Activated naive CD8-positive, alpha-beta T cell treated with anti-CD3 and anti-CD28 coated beads, Interleukin-2, amount 50 U/mL, for 24 hours (primary cell): ENCODE measurements around the gene PIGQ.
A peak's percentile ranks its signal among the peaks of the same experiment; 100 is the strongest.
"Not testable (repeated sequence)": the region's sequence is repeated elsewhere in the genome, so short reads cannot be mapped to it uniquely, and the experiment has no call there.

Experiments used
- ATAC-seq: fragments of 150-1000 bp; cut with Tn5 transposase; one replicate; pipeline ENCODE4 v1.10.0; 2021
- DNase-seq: peaks from one replicate; pipeline ENCODE4 v3.0.0; 2021
- H3K27ac Mint-ChIP-seq: one replicate; pipeline ENCODE4 v1.8.0; 2021; ENCODE audit warnings: mild to moderate bottlenecking, mixed read lengths
- H3K27me3 Mint-ChIP-seq: one replicate; pipeline ENCODE4 v1.8.0; 2021; ENCODE audit warnings: mixed read lengths
- H3K36me3 Mint-ChIP-seq: one replicate; pipeline ENCODE4 v1.8.0; 2021; ENCODE audit warnings: low read depth, mixed read lengths
- H3K4me1 Mint-ChIP-seq: one replicate; pipeline ENCODE4 v1.8.0; 2021; ENCODE audit warnings: mixed read lengths
- H3K4me3 Mint-ChIP-seq: one replicate; pipeline ENCODE4 v1.8.0; 2021; ENCODE audit warnings: mild to moderate bottlenecking, moderate library complexity, mixed read lengths
- H3K9me3 Mint-ChIP-seq: one replicate; pipeline ENCODE4 v1.8.0; 2021; ENCODE audit warnings: mixed read lengths

Gene PIGQ

GRCh38 chr16:590188-590814, 20.5 kb downstream of the PIGQ start:
- no peak for ATAC-seq
- H3K9me3 Mint-ChIP-seq = no peaks in the 10 kb centered on the region

DNA sequence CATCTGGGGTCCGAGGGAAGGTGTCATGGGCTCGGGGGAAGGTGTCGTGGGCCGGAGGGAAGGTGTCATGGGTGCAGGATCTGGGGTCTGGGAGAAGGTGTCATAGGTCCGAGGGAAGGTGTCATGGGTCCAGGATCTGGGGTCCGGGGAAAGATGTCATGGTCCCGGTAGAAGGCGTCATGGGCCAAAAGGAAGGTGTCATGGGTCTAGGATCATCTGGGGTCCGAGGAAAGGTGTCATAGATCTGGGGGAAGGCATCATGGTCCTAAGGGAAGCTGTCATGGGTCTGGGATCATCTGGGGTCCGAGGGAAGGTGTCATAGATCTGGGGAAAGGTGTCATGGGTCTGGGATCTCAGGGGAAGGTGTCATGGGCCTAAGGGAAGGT, 21.0 kb downstream of the PIGQ start:
- ATAC-seq (no peak), DNase-seq (no peak)
- Mint-ChIP-seq H3K27me3 (no peaks in the 10 kb centered on the region), H3K36me3 (peaks cover 13% of the 10 kb centered on the region), H3K4me3 (peak overlapping the region; percentile 81), H3K9me3 (no peaks in the 10 kb centered on the region), H3K4me1 (peaks cover 23% of the 10 kb centered on the region), H3K27ac (peak overlapping the region; percentile 66)

More at GRCh38 chr16:590188-590814, 20.5 kb downstream of the PIGQ start:
- peak overlapping the region; percentile 66 for H3K27ac Mint-ChIP-seq
- DNase-seq = peak; percentile 29
- peaks cover 23% of the 10 kb centered on the region for H3K4me1 Mint-ChIP-seq
- H3K36me3 Mint-ChIP-seq = peaks cover 13% of the 10 kb centered on the region
- H3K27me3 Mint-ChIP-seq = no peaks in the 10 kb centered on the region
- peak overlapping the region; percentile 81 for H3K4me3 Mint-ChIP-seq

- Mint-ChIP-seq H3K4me3 (peak overlapping the region; percentile 81), H3K27me3 (no peaks in the 10 kb centered on the region), H3K9me3 (no peaks in the 10 kb centered on the region), H3K36me3 (peaks cover 13% of the 10 kb centered on the region), H3K4me1 (peaks cover 23% of the 10 kb centered on the region), H3K27ac (peak overlapping the region; percentile 66)
- DNase-seq = no peak
- no peak for ATAC-seq
These were observed 21.5 kb downstream of the PIGQ start for GRCh38 chr16:591231-591630.

DNA sequence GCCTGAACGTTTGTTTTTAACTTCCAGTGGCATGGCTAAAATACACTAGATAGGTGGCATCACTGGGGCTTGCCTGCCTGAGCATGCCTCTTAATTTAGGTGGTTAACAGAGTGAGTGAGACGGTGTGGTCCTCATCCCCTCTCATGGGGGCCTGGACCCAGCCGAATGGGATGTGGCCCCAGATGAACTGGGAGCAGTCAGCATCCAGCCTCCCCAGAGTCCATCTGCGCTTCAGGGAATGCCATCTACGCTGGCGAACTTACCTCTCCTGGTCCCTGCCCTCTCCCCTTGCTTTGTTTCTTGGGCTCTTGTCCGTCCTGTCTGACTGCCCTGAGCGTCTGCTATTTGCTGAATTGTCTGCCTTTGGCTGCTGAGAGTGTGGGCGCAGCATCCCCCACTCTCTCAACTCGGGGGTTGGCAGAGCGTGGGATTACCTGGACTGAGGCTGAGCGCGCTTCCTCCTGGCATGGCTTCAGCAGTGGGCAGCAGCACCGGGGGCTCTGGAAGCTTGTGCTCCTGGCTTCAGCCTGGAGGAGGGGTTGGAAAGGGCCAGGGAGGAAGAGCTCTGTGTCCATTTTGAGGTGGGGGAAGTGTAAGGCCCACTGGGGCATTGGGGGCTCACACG, 22.2 kb downstream of the PIGQ start:
- ATAC-seq (no peak), DNase-seq (no peak)
- Mint-ChIP-seq H3K4me3 (peak overlapping the region; percentile 26), H3K36me3 (peaks cover 13% of the 10 kb centered on the region), H3K27me3 (no peaks in the 10 kb centered on the region), H3K4me1 (peaks cover 23% of the 10 kb centered on the region), H3K9me3 (no peaks in the 10 kb centered on the region), H3K27ac (no peak overlapping the region)

DNA sequence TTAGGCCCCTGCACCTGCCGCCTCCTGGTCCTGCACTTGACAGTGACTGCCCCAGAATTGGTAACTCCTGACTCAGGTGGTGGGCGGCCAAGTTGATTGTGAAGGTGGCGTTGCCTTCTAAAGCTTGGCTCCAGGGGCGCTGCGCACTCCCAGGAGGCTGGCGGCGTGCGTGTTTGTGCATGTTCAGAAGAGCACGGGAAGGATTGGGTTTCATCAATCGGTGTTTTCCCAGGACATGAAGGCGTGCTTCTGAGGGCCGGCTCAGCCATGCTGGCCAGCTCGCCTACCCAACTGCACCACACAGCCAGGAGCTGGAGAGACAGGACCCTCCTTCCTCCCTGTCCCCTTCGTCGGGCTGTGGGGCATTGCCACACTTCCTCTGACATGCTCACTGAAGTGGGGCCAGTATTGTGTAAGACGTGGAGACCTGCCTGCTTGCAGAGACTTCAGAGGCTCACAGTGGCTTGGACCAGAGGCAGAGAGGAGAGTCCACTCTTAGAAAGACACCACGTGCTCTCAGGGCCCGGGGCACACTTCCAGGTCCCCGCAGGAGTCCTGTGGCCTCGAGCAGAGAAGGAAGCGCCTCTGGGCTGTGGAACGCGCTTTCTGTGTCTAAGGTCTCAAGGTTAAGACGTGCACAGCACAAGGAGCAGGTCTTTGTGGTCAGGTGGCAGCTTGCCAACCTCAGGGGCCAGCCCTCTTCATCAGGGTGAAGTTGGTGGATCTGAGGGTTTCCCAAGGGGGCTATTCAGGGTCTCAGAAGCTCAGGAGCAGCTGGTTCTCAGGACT, 22.9 kb downstream of the PIGQ start:
- Mint-ChIP-seq H3K27ac (peak overlapping the region; percentile 42), H3K27me3 (no peaks in the 10 kb centered on the region), H3K9me3 (no peaks in the 10 kb centered on the region), H3K4me1 (peaks cover 19% of the 10 kb centered on the region), H3K4me3 (no peak overlapping the region), H3K36me3 (peaks cover 9% of the 10 kb centered on the region)
- no peak for ATAC-seq
- no peak for DNase-seq

- H3K4me3 Mint-ChIP-seq = no peak overlapping the region
- H3K4me1 Mint-ChIP-seq = peaks cover 14% of the 10 kb centered on the region
- no peak overlapping the region for H3K27ac Mint-ChIP-seq
- no peaks in the 10 kb centered on the region for H3K9me3 Mint-ChIP-seq
- no peaks in the 10 kb centered on the region for H3K27me3 Mint-ChIP-seq
- no peak for ATAC-seq
- DNase-seq = no peak
- peaks cover 3% of the 10 kb centered on the region for H3K36me3 Mint-ChIP-seq
These were observed 23.6 kb downstream of the PIGQ start for GRCh38 chr16:593406-593805.

DNA sequence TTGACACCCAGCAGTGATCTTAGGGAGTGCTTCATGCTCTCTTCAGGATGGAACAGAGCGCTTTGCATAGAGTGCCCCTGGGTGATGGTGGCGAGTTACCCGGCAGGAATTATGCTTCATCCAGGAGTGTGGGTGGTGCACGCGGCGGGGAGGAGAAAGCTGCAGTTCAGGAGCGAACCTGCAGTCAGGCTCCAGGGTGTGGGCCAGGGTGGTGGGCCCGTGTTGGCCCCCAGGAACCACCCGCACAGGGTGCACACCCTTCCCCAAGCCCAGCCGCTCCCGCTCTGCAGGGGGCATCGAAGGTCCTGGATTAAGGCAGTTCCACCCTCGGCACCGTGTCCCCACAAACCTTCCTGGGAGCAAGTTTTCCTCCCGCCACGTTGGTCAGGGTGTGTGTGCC, 24.0 kb downstream of the PIGQ start:
- Mint-ChIP-seq H3K4me3 (no peak overlapping the region), H3K27me3 (no peaks in the 10 kb centered on the region), H3K27ac (no peak overlapping the region), H3K9me3 (no peaks in the 10 kb centered on the region), H3K36me3 (peaks cover 4% of the 10 kb centered on the region), H3K4me1 (peaks cover 11% of the 10 kb centered on the region)
- DNase-seq (no peak), ATAC-seq (no peak)

- DNase-seq = no peak
- Mint-ChIP-seq H3K4me3 (no peak overlapping the region), H3K36me3 (peaks cover 7% of the 10 kb centered on the region), H3K4me1 (peaks cover 11% of the 10 kb centered on the region), H3K9me3 (no peaks in the 10 kb centered on the region), H3K27me3 (no peaks in the 10 kb centered on the region), H3K27ac (no peak overlapping the region)
- peak; percentile 3 for ATAC-seq
These were observed 25.3 kb downstream of the PIGQ start for GRCh38 chr16:595094-595528.

DNA sequence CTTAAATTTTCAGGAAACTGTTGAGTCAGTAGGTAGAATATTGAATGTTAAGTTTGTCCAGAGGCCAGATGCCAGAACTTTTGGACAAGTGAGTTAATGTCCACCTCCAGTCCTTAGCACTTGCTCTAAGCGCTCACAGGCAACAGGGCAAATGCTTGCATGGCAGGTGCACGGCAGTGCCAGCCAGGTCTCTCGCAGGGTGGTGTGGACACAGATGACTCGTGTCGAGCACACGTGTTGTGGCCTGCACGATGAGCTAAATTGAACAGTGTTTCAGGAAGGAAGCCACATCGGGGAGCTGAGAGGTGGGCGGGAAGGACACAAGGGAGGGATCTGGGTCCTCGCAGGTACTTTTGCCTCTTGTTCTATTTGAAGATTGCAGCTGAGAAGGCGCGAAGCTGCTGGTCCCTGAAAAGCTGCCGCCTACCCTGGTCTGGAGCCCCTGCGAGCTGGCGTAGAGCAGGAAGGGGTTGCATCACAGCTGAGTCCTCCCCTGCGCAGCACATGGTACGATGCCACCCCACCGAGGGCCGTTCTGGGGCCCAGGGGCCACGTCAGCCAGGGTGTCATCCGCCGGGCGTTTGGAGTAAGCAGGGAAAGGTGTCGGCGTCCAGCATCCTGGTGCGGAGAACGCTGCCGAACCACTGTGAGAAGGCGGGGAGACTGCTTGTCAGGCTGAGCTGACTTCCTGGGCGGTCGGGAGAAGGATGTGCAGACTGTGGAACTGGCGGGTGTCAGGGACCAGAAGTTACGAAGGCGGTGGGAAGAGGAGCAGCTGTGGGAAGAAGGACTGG, 26.4 kb downstream of the PIGQ start:
- Mint-ChIP-seq H3K36me3 (peaks cover 7% of the 10 kb centered on the region), H3K4me3 (no peak overlapping the region), H3K9me3 (no peaks in the 10 kb centered on the region), H3K4me1 (peaks cover 5% of the 10 kb centered on the region), H3K27me3 (no peaks in the 10 kb centered on the region), H3K27ac (no peak overlapping the region)
- DNase-seq = no peak
- ATAC-seq = no peak

DNA sequence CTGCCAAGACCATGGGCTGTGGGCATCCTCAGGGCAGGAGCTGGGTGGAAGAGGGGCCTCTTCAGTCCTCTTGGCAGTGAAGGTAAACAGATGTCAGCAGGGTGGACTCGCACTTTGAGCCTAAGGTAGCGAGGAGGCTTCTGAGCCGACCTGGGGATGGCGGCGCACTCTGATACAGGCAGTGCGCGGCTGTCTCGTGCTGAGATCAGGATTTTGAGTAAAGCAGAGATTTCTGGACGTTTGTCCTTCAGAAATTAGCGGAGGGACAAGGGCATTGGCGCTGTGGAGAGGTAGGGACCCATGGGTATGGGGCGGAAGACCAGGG, 26.9 kb downstream of the PIGQ start:
- H3K36me3 Mint-ChIP-seq = peaks cover 7% of the 10 kb centered on the region
- ATAC-seq = no peak
- no peak overlapping the region for H3K27ac Mint-ChIP-seq
- no peak overlapping the region for H3K4me3 Mint-ChIP-seq
- H3K4me1 Mint-ChIP-seq = peaks cover 2% of the 10 kb centered on the region
- H3K27me3 Mint-ChIP-seq = no peaks in the 10 kb centered on the region
- DNase-seq = no peak
- H3K9me3 Mint-ChIP-seq = no peaks in the 10 kb centered on the region

DNA sequence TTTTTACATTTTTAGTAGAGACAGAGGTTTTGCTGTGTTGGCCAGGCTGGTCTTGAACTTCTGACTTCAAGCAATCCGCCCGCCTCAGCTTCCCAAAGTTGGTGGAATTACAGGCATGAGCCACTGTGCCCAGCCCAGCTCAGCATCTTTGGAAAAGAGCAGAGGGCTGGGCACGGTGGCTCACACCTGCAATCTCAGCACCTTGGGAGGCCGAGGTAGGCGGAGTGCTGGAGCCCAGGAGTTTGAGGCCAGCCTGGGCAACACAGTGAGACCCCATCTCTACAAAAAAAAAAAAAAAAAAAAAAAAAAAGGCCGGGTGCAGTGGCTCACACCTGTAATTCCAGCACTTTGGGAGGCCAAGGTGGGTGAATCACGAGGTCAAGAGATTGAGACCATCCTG, 27.9 kb downstream of the PIGQ start:
- not testable (repeated sequence) for H3K36me3 Mint-ChIP-seq, H3K4me1 Mint-ChIP-seq, ATAC-seq, H3K9me3 Mint-ChIP-seq, H3K27ac Mint-ChIP-seq, H3K4me3 Mint-ChIP-seq, H3K27me3 Mint-ChIP-seq, DNase-seq

GRCh38 chr16:598823-599739, 29.3 kb downstream of the PIGQ start:
- peaks cover 3% of the 10 kb centered on the region for H3K4me1 Mint-ChIP-seq
- no peak overlapping the region for H3K4me3 Mint-ChIP-seq
- H3K36me3 Mint-ChIP-seq = peaks cover 7% of the 10 kb centered on the region
- H3K9me3 Mint-ChIP-seq = no peaks in the 10 kb centered on the region
- no peak overlapping the region for H3K27ac Mint-ChIP-seq
- H3K27me3 Mint-ChIP-seq = no peaks in the 10 kb centered on the region
- no peak for DNase-seq
- no peak for ATAC-seq

DNA sequence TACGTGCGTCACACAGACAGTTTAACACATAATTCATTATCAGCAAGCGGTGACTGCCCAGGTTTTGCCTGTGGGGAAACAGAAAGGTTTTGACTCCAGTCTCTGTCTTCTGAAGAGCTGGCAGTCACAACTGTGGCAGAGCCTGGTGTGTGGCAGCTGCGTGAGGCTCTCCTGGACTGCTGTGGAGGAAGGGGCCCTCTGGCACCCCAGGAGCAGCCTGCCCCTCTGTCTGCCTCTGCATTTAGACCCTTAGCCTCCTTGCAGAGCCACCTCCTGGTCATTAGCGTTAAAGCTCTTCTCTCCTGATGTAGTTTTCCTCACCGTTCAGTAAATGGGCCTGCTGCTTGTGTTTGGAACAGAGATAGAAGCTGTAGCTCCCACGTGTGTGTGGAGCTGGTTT, 31.0 kb downstream of the PIGQ start:
- Mint-ChIP-seq H3K4me1 (peaks cover 3% of the 10 kb centered on the region), H3K4me3 (no peak overlapping the region), H3K27ac (no peak overlapping the region), H3K36me3 (peaks cover 7% of the 10 kb centered on the region), H3K27me3 (no peaks in the 10 kb centered on the region), H3K9me3 (no peaks in the 10 kb centered on the region)
- peak; percentile 36 for ATAC-seq
- DNase-seq = no peak

DNA sequence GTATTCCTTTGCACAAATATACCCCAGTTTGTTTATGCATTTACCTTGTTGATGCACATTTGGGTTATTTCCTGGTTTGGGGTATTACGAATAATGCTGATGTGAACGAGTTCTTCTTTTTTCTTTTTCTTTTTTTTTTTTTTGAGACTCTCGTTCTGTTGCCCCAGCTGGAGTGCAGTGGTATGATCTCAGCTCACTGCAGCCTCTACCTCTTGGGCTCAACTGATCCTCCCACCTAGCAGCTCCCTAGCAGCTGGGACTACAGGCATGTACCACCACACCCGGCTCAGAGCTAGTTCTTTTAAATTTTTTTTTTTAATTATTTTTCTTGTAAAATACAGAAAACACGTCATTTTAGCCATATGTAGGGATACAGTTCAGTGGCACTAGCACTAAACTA, 34.2 kb downstream of the PIGQ start:
- peaks cover 3% of the 10 kb centered on the region for H3K36me3 Mint-ChIP-seq
- H3K27ac Mint-ChIP-seq = no peak overlapping the region
- DNase-seq = no peak
- H3K9me3 Mint-ChIP-seq = no peaks in the 10 kb centered on the region
- no peaks in the 10 kb centered on the region for H3K27me3 Mint-ChIP-seq
- no peak overlapping the region for H3K4me3 Mint-ChIP-seq
- peaks cover 15% of the 10 kb centered on the region for H3K4me1 Mint-ChIP-seq
- ATAC-seq = no peak
